ENCODE data around the gene NEU2.

The NEU2 gene

DNA sequence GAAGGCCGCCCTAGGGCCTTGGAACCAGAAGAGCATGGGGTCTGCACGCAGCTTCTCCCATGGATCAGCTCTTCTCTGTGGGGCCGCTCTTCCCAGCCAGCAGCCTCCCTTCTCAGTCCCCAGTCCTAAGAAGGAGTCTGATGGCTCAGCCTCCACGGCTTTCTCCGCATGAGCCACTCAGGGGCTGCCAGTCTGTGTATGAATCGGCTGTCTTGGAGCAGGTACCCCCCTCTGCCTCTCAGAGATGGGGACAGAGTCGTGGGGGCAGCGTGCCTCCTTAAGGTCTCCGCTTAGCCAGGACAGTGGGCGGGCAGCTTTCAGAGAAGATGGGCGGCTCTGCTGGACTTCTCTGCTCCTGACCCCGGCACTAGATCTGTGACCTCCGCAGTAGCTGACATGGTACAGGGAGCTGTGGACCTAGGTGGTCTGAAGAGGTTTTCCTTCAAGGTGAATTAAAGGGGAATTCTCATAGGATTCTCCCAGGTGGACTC is 49.3 kb downstream of the NEU2 start:
- ChIA-PET POLR2A (no interaction called here), CTCF (interaction anchor here (1.4 kb wide), 1 partner anchor 27 kb away, joined by 4 read pairs; no protein-coding TSS in a partner anchor)
- TF ChIP-seq LEF1 (IDR thresholded peaks at IDR 0.05; ENCODE audit: borderline replicate concordance) (no peak), BHLHE40 (IDR thresholded peaks at IDR 0.05; ENCODE audit: borderline replicate concordance) (no peak), CTBP1 (IDR thresholded peaks at IDR 0.05; ENCODE audit: borderline replicate concordance) (no peak), FOXK2 (IDR thresholded peaks at IDR 0.05) (no peak), TARDBP (IDR thresholded peaks at IDR 0.05) (no peak), HDGF (IDR thresholded peaks at IDR 0.05; ENCODE audit: borderline replicate concordance) (no peak), ZNF384 (IDR thresholded peaks at IDR 0.05) (no peak), NFRKB (IDR thresholded peaks at IDR 0.05) (no peak), L3MBTL2 (conservative IDR thresholded peaks at IDR 0.05) (no peak)
- TF ChIP-seq, protein P1, sequence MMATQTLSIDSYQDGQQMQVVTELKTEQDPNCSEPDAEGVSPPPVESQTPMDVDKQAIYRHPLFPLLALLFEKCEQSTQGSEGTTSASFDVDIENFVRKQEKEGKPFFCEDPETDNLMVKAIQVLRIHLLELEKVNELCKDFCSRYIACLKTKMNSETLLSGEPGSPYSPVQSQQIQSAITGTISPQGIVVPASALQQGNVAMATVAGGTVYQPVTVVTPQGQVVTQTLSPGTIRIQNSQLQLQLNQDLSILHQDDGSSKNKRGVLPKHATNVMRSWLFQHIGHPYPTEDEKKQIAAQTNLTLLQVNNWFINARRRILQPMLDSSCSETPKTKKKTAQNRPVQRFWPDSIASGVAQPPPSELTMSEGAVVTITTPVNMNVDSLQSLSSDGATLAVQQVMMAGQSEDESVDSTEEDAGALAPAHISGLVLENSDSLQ (IDR thresholded peaks at IDR 0.05): no peak
- no peak for DNase-seq (ENCODE audit: extremely low spot score)

DNA sequence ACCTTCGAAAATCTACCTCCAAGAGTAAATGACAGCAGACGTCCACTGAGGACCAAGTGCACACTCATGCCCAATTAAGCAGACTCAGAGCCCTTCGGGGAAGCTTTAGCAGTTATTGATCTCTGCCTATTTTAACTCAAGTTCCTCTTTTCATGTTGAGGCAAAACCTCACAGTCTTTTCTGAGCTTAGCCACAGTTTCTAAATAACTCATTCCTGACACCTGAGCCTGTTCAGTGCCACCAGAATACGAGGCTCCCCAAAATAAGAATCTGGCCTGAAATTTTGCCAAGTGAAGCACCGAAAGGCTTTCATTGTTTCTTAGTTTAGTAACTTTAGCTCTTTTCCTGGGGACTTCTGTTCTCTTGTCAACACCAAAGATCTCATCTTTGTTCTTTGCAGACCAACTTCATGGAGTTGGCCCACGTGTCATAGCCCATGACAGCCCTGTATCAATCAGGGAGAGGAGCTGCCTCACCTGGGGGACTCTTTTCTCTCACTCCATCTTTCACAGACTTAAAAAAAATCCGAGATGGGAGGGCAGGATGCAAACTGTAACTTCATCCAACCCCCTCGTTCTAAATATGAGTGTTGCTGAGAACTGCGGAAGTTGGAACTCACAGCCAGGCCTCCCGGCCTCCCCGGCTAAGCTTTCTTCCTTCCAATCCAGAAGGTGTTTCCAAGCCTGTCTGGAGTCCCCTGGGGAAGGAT is 49.9 kb downstream of the NEU2 start:
- POLR2A ChIA-PET: no interaction called here

GRCh38 chr2:233082931-233083755 is 50.7 kb downstream of the NEU2 start:
- ChIA-PET POLR2A (no interaction called here), CTCF (no interaction called here)
- DNase-seq (ENCODE audit: extremely low spot score): no peak
- TF ChIP-seq ELF4 (IDR thresholded peaks at IDR 0.05) (no peak), ARNT (IDR thresholded peaks at IDR 0.05) (no peak), L3MBTL2 (conservative IDR thresholded peaks at IDR 0.05) (no peak), HDGF (IDR thresholded peaks at IDR 0.05; ENCODE audit: borderline replicate concordance) (no peak), SUZ12 (IDR thresholded peaks at IDR 0.05) (no peak), BHLHE40 (IDR thresholded peaks at IDR 0.05; ENCODE audit: borderline replicate concordance) (no peak), NFRKB (IDR thresholded peaks at IDR 0.05) (no peak), FOXA1 (IDR thresholded peaks at IDR 0.05) (no peak), FOXK2 (IDR thresholded peaks at IDR 0.05) (no peak), CTBP1 (IDR thresholded peaks at IDR 0.05; ENCODE audit: borderline replicate concordance) (no peak), SP1 (IDR thresholded peaks at IDR 0.05) (no peak), LEF1 (IDR thresholded peaks at IDR 0.05; ENCODE audit: borderline replicate concordance) (no peak), FOXM1 (IDR thresholded peaks at IDR 0.05; ENCODE audit: borderline replicate concordance) (no peak), ZNF384 (IDR thresholded peaks at IDR 0.05) (no peak), TARDBP (IDR thresholded peaks at IDR 0.05) (no peak)
- TF ChIP-seq, protein P1 (IDR thresholded peaks at IDR 0.05): no peak

More for the DNA sequence above, 49.9 kb downstream of the NEU2 start:
- no peak for DNase-seq (ENCODE audit: extremely low spot score)
- no peak for TF ChIP-seq FOXK2 (IDR thresholded peaks at IDR 0.05)
- CTCF ChIA-PET: no interaction called here

DNA sequence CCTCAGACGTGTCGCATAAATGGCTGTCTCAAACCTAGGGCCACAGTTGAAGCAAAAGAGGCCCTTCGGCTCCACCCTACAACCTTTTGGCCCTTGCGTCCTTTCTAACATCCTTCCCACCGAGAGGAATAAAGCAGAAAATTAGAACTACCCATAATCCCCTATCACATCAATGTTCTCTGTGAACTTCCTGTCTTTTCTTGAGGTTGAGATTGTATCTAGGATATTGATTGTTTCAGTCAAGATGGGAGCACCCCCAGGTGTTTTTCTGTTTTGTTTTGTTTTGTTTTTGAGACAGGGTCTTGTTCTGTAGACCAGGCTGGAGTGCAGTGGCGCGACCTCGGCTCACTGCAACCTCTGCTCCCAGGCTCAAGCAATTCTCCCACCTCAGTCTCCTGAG is 51.3 kb downstream of the NEU2 start:
- CTCF ChIA-PET: no interaction called here
- POLR2A ChIA-PET: no interaction called here
- DNase-seq (ENCODE audit: extremely low spot score): no peak
- no peak for TF ChIP-seq BHLHE40 (IDR thresholded peaks at IDR 0.05; ENCODE audit: borderline replicate concordance)
- TF ChIP-seq SP1 (IDR thresholded peaks at IDR 0.05): no peak
- TF ChIP-seq TARDBP (IDR thresholded peaks at IDR 0.05): no peak
- TF ChIP-seq, protein P1 (IDR thresholded peaks at IDR 0.05): no peak
- TF ChIP-seq L3MBTL2 (conservative IDR thresholded peaks at IDR 0.05): no peak

DNA sequence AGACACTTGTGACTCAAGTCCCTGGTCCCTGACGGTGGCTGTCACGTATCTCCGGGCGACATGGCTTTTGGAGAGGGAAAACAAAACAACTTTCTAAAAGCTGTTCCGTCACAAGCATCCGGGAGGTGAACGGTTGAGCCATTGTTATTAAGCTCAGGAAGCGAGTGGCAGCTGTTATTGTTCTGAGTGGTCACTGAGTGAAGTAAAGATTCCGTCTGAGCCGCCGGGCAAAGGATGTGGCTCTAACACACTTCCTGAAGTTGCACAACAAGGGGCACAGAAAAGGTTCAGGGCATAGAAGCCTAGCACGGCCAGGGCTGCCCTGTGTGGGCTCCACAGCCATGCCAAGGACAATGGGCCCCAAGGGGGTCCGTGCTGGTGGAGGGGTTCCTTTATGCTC is 52.0 kb downstream of the NEU2 start:
- ChIA-PET POLR2A (no interaction called here), CTCF (no interaction called here)
- TF ChIP-seq ARNT (IDR thresholded peaks at IDR 0.05) (no peak), ZNF384 (IDR thresholded peaks at IDR 0.05) (no peak), L3MBTL2 (conservative IDR thresholded peaks at IDR 0.05) (no peak), FOXM1 (IDR thresholded peaks at IDR 0.05; ENCODE audit: borderline replicate concordance) (no peak)
- TF ChIP-seq, protein P1 (IDR thresholded peaks at IDR 0.05): no peak
- DNase-seq (ENCODE audit: extremely low spot score): no peak

All from HEK293T (cell line).